ENCODE measurements around the gene ZFP90.
A peak's percentile ranks its signal among the peaks of the same experiment; 100 is the strongest.

ZFP90 gene

GRCh38 chr16:68529931-68530701, 9.0 kb upstream of the ZFP90 start:
- H3K36me3 ChIP-seq (ENCODE audit: low read length): no peaks in the 10 kb centered on the region
- peak overlapping the region; percentile 42 for H3K4me3 ChIP-seq (ENCODE audit: insufficient read depth, low read length, poor library complexity, severe bottlenecking)
- peak overlapping the region; percentile 47 for H3K9ac ChIP-seq (ENCODE audit: low read length)
- no peaks in the 10 kb centered on the region for H3F3A ChIP-seq (ENCODE audit: insufficient read depth)
- no peaks in the 10 kb centered on the region for H3K9me2 ChIP-seq (replicated peaks; ENCODE audit: insufficient read depth, low read length)
- H3K27me3 ChIP-seq (ENCODE audit: low read length): no peaks in the 10 kb centered on the region
- no peaks in the 10 kb centered on the region for H4K20me1 ChIP-seq (ENCODE audit: low read depth, low read length)
- no peaks in the 10 kb centered on the region for H3K9me3 ChIP-seq (ENCODE audit: insufficient read depth, low read length)
- TF ChIP-seq CTCF (IDR thresholded peaks at IDR 0.05; ENCODE audit: insufficient read depth, low read length, poor library complexity, severe bottlenecking) (no peak), EZH2phosphoT487 (conservative IDR thresholded peaks at IDR 0.05; ENCODE audit: low read length) (no peak)
- peak overlapping the region; percentile 72 for H2AFZ ChIP-seq (ENCODE audit: low read depth, low read length, severe bottlenecking)
- H3K4me2 ChIP-seq (ENCODE audit: low read depth, low read length, poor library complexity, severe bottlenecking): peak overlapping the region; percentile 57
- no peaks in the 10 kb centered on the region for H3K79me2 ChIP-seq (ENCODE audit: insufficient read depth, low read length)
- no peak overlapping the region for H3K27ac ChIP-seq (ENCODE audit: low read depth, low read length)

- no peak overlapping the region for H3K4me2 ChIP-seq (ENCODE audit: low read depth, low read length, poor library complexity, severe bottlenecking)
- no peak overlapping the region for H3K4me3 ChIP-seq (ENCODE audit: insufficient read depth, low read length, poor library complexity, severe bottlenecking)
- H3K36me3 ChIP-seq (ENCODE audit: low read length): no peaks in the 10 kb centered on the region
- no peak overlapping the region for H2AFZ ChIP-seq (ENCODE audit: low read depth, low read length, severe bottlenecking)
- H3K9me2 ChIP-seq (replicated peaks; ENCODE audit: insufficient read depth, low read length): no peaks in the 10 kb centered on the region
- no peaks in the 10 kb centered on the region for H3F3A ChIP-seq (ENCODE audit: insufficient read depth)
- no peak overlapping the region for H3K27ac ChIP-seq (ENCODE audit: low read depth, low read length)
- no peaks in the 10 kb centered on the region for H3K9me3 ChIP-seq (ENCODE audit: insufficient read depth, low read length)
- no peak overlapping the region for H3K9ac ChIP-seq (ENCODE audit: low read length)
- TF ChIP-seq EZH2phosphoT487 (conservative IDR thresholded peaks at IDR 0.05; ENCODE audit: low read length) (no peak), CTCF (IDR thresholded peaks at IDR 0.05; ENCODE audit: insufficient read depth, low read length, poor library complexity, severe bottlenecking) (no peak)
- no peaks in the 10 kb centered on the region for H4K20me1 ChIP-seq (ENCODE audit: low read depth, low read length)
- no peaks in the 10 kb centered on the region for H3K27me3 ChIP-seq (ENCODE audit: low read length)
- no peaks in the 10 kb centered on the region for H3K79me2 ChIP-seq (ENCODE audit: insufficient read depth, low read length)
Measured at GRCh38 chr16:68533937-68534336, 5.2 kb upstream of the ZFP90 start.

GRCh38 chr16:68535331-68535730, 3.8 kb upstream of the ZFP90 start:
- Histone ChIP-seq H3K36me3 (ENCODE audit: low read length) (no peaks in the 10 kb centered on the region), H2AFZ (ENCODE audit: low read depth, low read length, severe bottlenecking) (no peak overlapping the region), H3K9me3 (ENCODE audit: insufficient read depth, low read length) (no peaks in the 10 kb centered on the region), H3K27ac (ENCODE audit: low read depth, low read length) (no peak overlapping the region), H3K4me3 (ENCODE audit: insufficient read depth, low read length, poor library complexity, severe bottlenecking) (no peak overlapping the region), H3K9ac (ENCODE audit: low read length) (no peak overlapping the region), H4K20me1 (ENCODE audit: low read depth, low read length) (no peaks in the 10 kb centered on the region), H3K9me2 (replicated peaks; ENCODE audit: insufficient read depth, low read length) (no peaks in the 10 kb centered on the region), H3F3A (ENCODE audit: insufficient read depth) (no peaks in the 10 kb centered on the region), H3K4me2 (ENCODE audit: low read depth, low read length, poor library complexity, severe bottlenecking) (no peak overlapping the region), H3K27me3 (ENCODE audit: low read length) (no peaks in the 10 kb centered on the region), H3K79me2 (ENCODE audit: insufficient read depth, low read length) (no peaks in the 10 kb centered on the region)
- TF ChIP-seq CTCF (IDR thresholded peaks at IDR 0.05; ENCODE audit: insufficient read depth, low read length, poor library complexity, severe bottlenecking) (no peak), EZH2phosphoT487 (conservative IDR thresholded peaks at IDR 0.05; ENCODE audit: low read length) (no peak)
